Caco-2 (cell line): Measurements from ENCODE around the gene ZNF219. TPM values are rescaled to one million over a fixed set of nuclear protein-coding genes. Genes with fewer than 3 reads are reported as not detected.

ENCODE experiments used
- BruUV-seq: library from RNA; stranded (reverse); fragments of 400-500 nt; replicated peaks from 2 replicates; lab custom pipeline; 2021; lab: Mats Ljungman, UMichigan
- CTCF ChIA-PET: fragments of 300-600 bp; sonication (Branson Sonifier 250); formaldehyde crosslinking; loops from one replicate; lab custom pipeline; 2022; ENCODE audit warnings: antibody characterized with exemption; lab: Charles Lee
- POLR2A ChIA-PET: fragments of 300-600 bp; sonication (Branson Sonifier 250); formaldehyde crosslinking; loops from one replicate; lab custom pipeline; 2022; ENCODE audit warnings: antibody characterized with exemption; lab: Charles Lee
- DNase-seq, 2 experiments: peaks; one replicate each; pipeline versions ENCODE4 v3.0.0 to v3.0.0-alpha.2; 2020 to 2022
- H3K27me3 ChIP-seq: replicated peaks from 2 replicates; pipeline ENCODE4 v1.6.0; 2011; ENCODE audit warnings: low read length; ENCODE audit not compliant: control insufficient read depth, insufficient read depth
- H3K36me3 ChIP-seq: 2 replicates; pipeline ENCODE4 v1.5.1; 2011; ENCODE audit warnings: low read length; ENCODE audit not compliant: control insufficient read depth, insufficient read depth
- H3K4me1 ChIP-seq: fragments of 250-450 bp; sonication (Bioruptor Pico); 2 replicates; pipeline ENCODE4 v1.5.1; 2020; ENCODE audit warnings: mild to moderate bottlenecking
- H3K4me3 ChIP-seq: 2 replicates; pipeline ENCODE4 v1.5.1; 2011; ENCODE audit warnings: low read depth, mild to moderate bottlenecking, control low read depth, low read length
- H3K9me3 ChIP-seq: fragments of 250-450 bp; sonication (Bioruptor Pico); 2 replicates; pipeline ENCODE4 v1.5.1; 2020; ENCODE audit warnings: mild to moderate bottlenecking, moderate library complexity
- H3K27ac Mint-ChIP-seq: one replicate; pipeline ENCODE4 v1.8.0; 2022; ENCODE audit warnings: mixed read lengths; ENCODE audit not compliant: unreplicated experiment
- H3K27me3 Mint-ChIP-seq: one replicate; pipeline ENCODE4 v1.8.0; 2022; ENCODE audit warnings: mixed read lengths; ENCODE audit not compliant: insufficient read depth, unreplicated experiment
- H3K36me3 Mint-ChIP-seq: one replicate; pipeline ENCODE4 v1.8.0; 2022; ENCODE audit warnings: mild to moderate bottlenecking, mixed read lengths; ENCODE audit not compliant: insufficient read depth, unreplicated experiment
- H3K4me1 Mint-ChIP-seq: one replicate; pipeline ENCODE4 v1.8.0; 2022; ENCODE audit warnings: low read depth, mixed read lengths; ENCODE audit not compliant: unreplicated experiment
- H3K4me3 Mint-ChIP-seq: one replicate; pipeline ENCODE4 v1.8.0; 2022; ENCODE audit warnings: mild to moderate bottlenecking, moderate library complexity, mixed read lengths; ENCODE audit not compliant: unreplicated experiment
- H3K9me3 Mint-ChIP-seq: one replicate; pipeline ENCODE4 v1.8.0; 2022; ENCODE audit warnings: mixed read lengths; ENCODE audit not compliant: unreplicated experiment
- intact Hi-C: fragments of 100-400 bp; cut with micrococcal nuclease; formaldehyde crosslinking; loops from one replicate; pipeline ENCODE4 v1.10.0; 2022; ENCODE audit not compliant: unreplicated experiment
- total RNA-seq: library from RNA; stranded (reverse); gene quantifications from 2 replicates; pipeline ENCODE4 v1.2.3, GENCODE V29; 2022
- TF ChIP-seq, protein P1 (sequence below), 2 experiments: fragments of 200-600 bp in 1 of 2; IDR thresholded peaks; 1 replicate in 1 of 2; 2 replicates in 1 of 2; pipeline versions ENCODE4 v1.5.1 to v1.8.0; 2011 to 2022; ENCODE audit warnings: antibody characterized with exemption in 1 of 2, control low read depth in 1 of 2, inconsistent platforms in 1 of 2, low read depth in 1 of 2, low read length in 1 of 2, mild to moderate bottlenecking in 1 of 2, moderate library complexity in 1 of 2; ENCODE audit not compliant: insufficient read depth in 1 of 2, severe bottlenecking in 1 of 2, unreplicated experiment in 1 of 2

Gene ZNF219
- total RNA-seq, 1 experiment from 2014 or later: 35.2 TPM

DNA sequence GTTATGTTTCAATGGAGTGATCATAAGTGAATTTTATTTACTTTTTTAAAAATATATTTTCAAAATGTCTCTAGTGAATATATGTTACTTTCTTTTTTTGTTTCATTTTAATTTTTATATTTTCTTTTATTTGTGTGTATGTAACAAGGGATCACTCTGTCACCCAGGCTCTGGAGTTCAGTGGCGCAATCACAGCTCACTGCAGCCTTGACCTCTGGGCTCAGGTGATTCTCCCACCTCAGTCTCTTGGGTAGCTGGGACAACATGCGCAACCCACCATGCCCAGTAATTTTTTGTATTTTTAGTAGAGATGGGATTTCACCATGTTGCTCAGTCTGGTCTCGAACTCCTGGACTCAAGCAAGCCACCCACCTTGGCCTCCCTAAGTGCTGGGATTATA, 20.5 kb upstream of the ZNF219 start:
- no TSS peak for BruUV-seq
- H3K4me1 Mint-ChIP-seq: no peaks in the 10 kb centered on the region
- POLR2A ChIA-PET: no interaction called here

DNA sequence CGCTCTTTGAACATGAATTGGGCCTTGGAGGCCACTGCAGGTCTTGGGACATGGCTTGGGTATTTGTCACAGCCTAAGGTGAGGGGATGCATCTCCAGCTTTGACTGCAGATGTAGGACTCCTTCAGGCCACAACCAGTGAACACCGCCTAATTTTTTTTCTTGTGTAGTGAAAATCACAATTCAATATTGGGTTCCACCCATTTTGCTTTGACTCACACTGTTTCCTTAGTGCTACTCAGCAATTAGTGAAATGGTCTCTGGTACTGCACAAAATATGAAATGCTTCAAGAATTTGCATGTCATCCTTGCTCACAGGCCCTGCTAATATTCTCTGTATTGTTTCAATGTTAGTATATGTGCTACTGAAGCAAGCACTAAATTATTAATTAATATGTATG, 14.9 kb upstream of the ZNF219 start:
- TF ChIP-seq, protein P1, sequence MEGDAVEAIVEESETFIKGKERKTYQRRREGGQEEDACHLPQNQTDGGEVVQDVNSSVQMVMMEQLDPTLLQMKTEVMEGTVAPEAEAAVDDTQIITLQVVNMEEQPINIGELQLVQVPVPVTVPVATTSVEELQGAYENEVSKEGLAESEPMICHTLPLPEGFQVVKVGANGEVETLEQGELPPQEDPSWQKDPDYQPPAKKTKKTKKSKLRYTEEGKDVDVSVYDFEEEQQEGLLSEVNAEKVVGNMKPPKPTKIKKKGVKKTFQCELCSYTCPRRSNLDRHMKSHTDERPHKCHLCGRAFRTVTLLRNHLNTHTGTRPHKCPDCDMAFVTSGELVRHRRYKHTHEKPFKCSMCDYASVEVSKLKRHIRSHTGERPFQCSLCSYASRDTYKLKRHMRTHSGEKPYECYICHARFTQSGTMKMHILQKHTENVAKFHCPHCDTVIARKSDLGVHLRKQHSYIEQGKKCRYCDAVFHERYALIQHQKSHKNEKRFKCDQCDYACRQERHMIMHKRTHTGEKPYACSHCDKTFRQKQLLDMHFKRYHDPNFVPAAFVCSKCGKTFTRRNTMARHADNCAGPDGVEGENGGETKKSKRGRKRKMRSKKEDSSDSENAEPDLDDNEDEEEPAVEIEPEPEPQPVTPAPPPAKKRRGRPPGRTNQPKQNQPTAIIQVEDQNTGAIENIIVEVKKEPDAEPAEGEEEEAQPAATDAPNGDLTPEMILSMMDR (IDR thresholded peaks at IDR 0.05; ENCODE audit: insufficient read depth in 1 of 2, low read depth in 1 of 2, low read length in 1 of 2, severe bottlenecking in 1 of 2, unreplicated experiment in 1 of 2): no peak
- no peak overlapping the region for H3K27ac Mint-ChIP-seq
- ChIA-PET POLR2A (no interaction called here), CTCF (interaction anchor here (0.6 kb wide), 1 partner anchor 9 kb away, joined by 3 read pairs; no protein-coding TSS in a partner anchor)
- Histone ChIP-seq H3K4me3 (no peak overlapping the region), H3K9me3 (no peaks in the 10 kb centered on the region), H3K4me1 (no peaks in the 10 kb centered on the region), H3K36me3 (no peaks in the 10 kb centered on the region), H3K27me3 (no peaks in the 10 kb centered on the region)
- no peak overlapping the region for H3K4me3 Mint-ChIP-seq
- no TSS peak for BruUV-seq
- H3K9me3 Mint-ChIP-seq: no peaks in the 10 kb centered on the region
- no peaks in the 10 kb centered on the region for H3K36me3 Mint-ChIP-seq
- H3K27me3 Mint-ChIP-seq: peaks cover 2% of the 10 kb centered on the region
- no peaks in the 10 kb centered on the region for H3K4me1 Mint-ChIP-seq
- intact Hi-C loops: no loop called here
- DNase-seq: no peak

More for the DNA sequence above, 20.5 kb upstream of the ZNF219 start:
- Mint-ChIP-seq H3K27me3 (peaks cover 11% of the 10 kb centered on the region), H3K4me3 (no peak overlapping the region), H3K36me3 (no peaks in the 10 kb centered on the region), H3K27ac (no peak overlapping the region), H3K9me3 (no peaks in the 10 kb centered on the region)
- Histone ChIP-seq H3K9me3 (no peaks in the 10 kb centered on the region), H3K4me3 (no peak overlapping the region), H3K27me3 (no peaks in the 10 kb centered on the region), H3K4me1 (no peaks in the 10 kb centered on the region), H3K36me3 (no peaks in the 10 kb centered on the region)
- CTCF ChIA-PET: no interaction called here
- TF ChIP-seq, protein P1 (IDR thresholded peaks at IDR 0.05; ENCODE audit: insufficient read depth in 1 of 2, low read depth in 1 of 2, low read length in 1 of 2, severe bottlenecking in 1 of 2, unreplicated experiment in 1 of 2): no peak
- DNase-seq: no peak
- intact Hi-C loops: no loop called here

DNA sequence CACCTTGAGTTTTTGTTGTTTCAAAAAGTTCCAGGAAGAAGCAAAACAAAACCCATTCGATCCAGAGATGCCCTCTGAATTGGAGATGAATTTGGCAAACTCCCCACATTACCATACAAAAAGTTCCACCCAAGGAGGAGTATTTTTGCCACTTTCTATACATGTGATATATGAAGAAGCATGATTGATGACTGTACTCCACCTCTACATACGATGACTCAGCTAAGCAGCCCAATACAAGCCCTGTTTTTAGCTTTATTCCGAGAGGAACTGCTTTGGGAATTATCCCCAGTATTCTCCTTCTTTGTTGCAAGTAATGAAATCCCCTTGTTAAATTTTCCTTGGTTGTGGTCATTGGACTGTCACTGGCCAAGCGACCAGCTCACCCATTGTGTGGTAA, 13.8 kb upstream of the ZNF219 start:
- TF ChIP-seq, protein P1 (IDR thresholded peaks at IDR 0.05; ENCODE audit: insufficient read depth in 1 of 2, low read depth in 1 of 2, low read length in 1 of 2, severe bottlenecking in 1 of 2, unreplicated experiment in 1 of 2): no peak
- intact Hi-C loops: no loop called here
- Mint-ChIP-seq H3K27ac (no peak overlapping the region), H3K36me3 (no peaks in the 10 kb centered on the region), H3K9me3 (no peaks in the 10 kb centered on the region), H3K4me1 (no peaks in the 10 kb centered on the region), H3K4me3 (no peak overlapping the region), H3K27me3 (no peaks in the 10 kb centered on the region)
- Histone ChIP-seq H3K4me1 (no peaks in the 10 kb centered on the region), H3K4me3 (no peak overlapping the region), H3K36me3 (no peaks in the 10 kb centered on the region), H3K27me3 (no peaks in the 10 kb centered on the region), H3K9me3 (no peaks in the 10 kb centered on the region)
- no peak for DNase-seq
- ChIA-PET CTCF (interaction anchor here (1.0 kb wide), 1 partner anchor 9 kb away, joined by 3 read pairs; no protein-coding TSS in a partner anchor), POLR2A (no interaction called here)
- BruUV-seq: no TSS peak
